HG03045 (cell line): ENCODE data around the gene BMP5.

Experiments used
- ATAC-seq: cut with Tn5 transposase; IDR thresholded peaks from one replicate; pipeline ENCODE4 v1.9.1; 2021; ENCODE audit warnings: mild to moderate bottlenecking, moderate library complexity; ENCODE audit not compliant: unreplicated experiment

BMP5 gene

DNA sequence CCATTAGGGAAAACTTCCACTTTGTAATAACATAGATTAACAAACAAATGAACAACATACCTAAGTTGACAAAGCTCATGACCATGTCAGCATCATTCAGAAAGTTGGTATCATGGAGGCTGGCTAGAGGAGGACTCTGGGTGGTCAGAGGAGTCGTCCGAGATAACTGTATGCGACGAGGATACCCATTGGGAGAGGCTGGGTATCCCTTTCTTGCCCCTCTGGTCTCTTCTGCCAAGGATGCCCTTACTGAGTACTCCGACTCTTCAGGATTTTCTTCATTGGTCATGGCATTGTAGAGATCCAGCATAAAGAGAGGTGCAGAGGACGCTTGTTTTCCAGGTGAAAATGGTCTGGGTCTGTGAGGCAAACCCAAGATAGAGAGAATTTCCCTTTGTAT is 1.1 kb downstream of the BMP5 start:
- ATAC-seq = no peak

- ATAC-seq = no peak
These were observed 2.5 kb downstream of the BMP5 start for GRCh38 chr6:55872866-55873265.

- ATAC-seq = no peak
These were observed 5.1 kb downstream of the BMP5 start for GRCh38 chr6:55870181-55870813.

DNA sequence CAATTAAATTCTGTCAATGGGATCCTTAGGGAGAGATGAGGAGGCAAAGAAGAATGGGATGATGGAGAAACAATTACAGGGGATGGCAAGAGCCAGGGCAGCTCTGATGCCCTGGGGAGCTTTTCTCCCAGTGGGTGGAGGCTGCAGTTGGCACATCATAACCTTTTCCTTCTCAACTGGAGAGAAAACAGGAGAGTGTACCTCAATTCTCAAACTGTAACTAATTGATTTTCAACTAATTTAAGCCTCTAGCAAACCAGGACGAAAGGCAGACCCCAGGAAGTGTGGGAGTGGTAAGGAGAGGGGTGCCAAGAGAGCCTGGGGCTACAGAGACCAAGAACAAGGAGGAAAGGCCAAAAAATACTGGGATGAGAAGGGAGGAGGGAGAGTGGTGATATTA is 5.7 kb downstream of the BMP5 start:
- ATAC-seq = no peak

DNA sequence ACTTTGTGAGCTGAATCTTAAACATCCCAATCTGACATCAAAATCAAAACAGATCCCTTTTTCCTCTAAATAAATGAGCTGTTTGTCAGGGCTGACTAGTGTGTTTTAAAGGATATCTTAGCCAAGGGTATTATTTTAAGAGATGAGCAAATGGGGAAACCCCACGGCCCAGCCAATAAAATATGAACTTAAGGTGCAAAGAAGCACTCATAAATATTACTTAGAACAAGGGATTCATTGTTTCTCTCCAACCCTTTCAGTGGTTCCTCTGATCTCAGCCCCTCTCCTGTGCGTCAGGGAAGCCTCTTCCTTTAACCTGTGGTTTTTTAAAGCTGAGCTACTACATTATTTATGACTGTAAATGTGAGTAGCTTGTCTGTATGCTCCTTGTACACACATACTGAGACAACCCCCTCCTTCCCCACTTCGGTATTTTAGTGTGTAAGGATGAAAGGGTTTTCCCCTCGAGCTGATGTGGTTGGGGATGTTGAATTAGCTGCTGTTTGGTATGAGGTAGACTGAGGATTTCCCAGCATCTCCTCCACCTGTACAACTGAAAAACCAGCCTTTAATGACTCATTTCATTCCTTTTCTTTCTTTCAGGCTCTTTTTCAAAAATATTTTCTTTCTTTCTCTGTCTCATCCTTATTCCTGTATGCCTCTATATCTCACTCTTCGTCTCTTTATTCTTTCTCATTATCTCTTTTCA is 6.5 kb downstream of the BMP5 start:
- ATAC-seq = peak; percentile 96

DNA sequence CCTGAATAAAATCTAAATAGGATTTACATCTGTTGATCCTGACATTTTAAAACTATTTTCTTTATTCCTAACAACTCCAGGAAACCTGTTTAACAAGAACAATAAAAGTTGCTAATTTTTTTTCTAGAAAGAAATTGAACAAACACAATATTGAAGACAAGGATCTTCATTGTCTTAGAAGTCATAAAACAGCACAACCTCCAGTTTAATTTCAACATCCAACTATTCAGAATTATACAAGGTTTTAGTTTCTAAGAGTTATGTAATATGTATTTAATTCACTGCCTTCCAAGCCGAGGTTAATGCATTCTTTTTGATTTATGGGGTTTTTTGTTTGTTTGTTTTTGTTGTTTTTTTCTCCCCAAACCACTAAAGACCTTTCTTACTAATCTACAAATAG is 7.2 kb downstream of the BMP5 start:
- ATAC-seq = no peak

GRCh38 chr6:55866128-55866527 is 9.3 kb downstream of the BMP5 start:
- ATAC-seq = no peak

GRCh38 chr6:55853008-55854001 is 22.1 kb downstream of the BMP5 start:
- no peak for ATAC-seq

GRCh38 chr6:55841341-55841740 is 34.0 kb downstream of the BMP5 start:
- ATAC-seq = no peak

- no peak for ATAC-seq
These were observed 36.3 kb downstream of the BMP5 start for GRCh38 chr6:55839080-55839479.

DNA sequence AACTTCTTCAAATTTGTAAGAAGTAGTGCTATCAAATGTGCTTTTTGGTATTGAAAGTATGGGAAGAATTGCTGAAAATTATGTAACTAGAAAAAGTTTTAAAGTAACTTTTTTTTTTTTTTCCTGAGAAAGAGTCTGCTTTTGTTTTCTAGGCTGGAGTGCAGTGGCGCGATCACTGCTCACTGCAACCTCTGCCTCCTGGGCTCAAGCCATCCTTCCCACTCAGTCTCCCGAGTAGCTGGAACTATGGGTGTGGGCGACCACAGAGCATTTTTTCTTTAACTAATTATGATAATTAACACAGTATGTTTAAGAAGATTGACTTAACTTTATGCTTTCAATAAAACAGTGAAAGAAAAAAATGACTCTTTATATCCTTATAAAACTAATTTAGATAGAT is 38.4 kb downstream of the BMP5 start:
- no peak for ATAC-seq

GRCh38 chr6:55836481-55836880 is 38.9 kb downstream of the BMP5 start:
- no peak for ATAC-seq

GRCh38 chr6:55835220-55835619 is 40.2 kb downstream of the BMP5 start:
- no peak for ATAC-seq

- no peak for ATAC-seq
These were observed 42.1 kb downstream of the BMP5 start for GRCh38 chr6:55833284-55833683.

DNA sequence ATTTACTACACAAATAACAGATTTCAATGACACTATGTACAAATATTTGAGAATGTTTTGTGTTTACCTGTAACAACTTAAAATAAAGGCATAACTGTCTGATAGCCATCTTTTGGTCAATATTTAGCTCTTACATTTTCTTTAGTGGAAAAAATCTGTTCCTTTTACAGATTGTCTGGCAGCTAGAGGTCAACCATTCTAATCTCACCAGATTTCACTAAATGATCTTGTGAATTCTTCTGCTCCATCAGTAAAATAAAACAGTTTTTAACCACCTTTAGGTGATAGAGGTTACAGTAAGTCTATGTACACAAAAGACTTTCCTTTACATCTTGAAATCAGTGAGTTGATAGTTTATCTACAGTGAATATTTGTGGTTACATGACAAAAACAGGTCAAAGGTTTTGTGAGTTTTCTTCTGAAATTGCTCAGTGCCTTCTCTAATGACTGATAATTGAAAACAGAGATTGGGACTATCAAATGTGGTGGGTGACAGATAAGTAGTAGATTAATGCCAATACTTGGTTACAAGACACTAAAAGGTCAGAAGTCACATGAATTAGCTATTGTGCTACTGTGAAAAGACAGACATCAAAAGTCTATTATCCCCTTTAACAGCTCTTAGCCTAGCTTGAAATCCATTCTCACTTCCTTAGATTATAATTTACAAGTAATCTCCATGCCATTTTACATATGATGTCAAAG is 47.4 kb downstream of the BMP5 start:
- no peak for ATAC-seq

- ATAC-seq = no peak
These were observed 48.4 kb downstream of the BMP5 start for GRCh38 chr6:55826941-55827340.

GRCh38 chr6:55825402-55826051 is 49.9 kb downstream of the BMP5 start:
- no peak for ATAC-seq

DNA sequence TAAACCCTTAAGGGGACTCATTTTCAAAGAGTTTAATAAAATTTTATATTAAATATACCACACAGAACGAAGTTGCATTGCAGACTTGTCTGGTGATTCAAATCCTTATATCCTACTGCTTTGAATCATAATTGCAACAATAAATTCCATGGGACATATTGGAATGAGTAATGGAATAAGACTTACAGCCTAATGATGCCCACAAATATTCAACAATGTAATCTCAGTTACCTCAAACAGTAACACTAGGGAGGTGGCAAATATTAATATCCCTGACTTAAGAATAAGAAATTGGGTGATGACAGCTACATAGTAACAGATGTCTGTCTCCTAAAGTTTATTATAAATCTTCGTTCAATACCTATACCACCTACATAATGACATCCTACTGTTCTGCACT is 52.6 kb downstream of the BMP5 start:
- no peak for ATAC-seq

DNA sequence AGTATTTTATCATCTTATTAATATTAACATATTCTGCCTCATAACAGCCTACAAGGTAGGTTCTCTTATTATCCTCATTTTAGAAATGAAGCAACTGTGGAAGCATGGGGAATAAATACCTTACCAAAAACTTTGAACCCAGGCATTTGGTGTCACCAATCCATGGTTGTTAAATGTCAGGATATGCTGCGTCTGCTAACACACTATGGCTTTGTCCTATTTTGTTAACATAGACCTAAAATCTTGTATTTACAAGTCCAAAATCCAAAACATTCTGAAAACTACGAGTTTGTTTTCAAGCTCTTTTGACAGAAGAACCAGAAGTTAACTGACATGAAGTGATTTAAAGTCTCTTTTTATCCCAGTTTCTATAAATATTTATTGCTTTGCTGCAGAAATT is 53.4 kb downstream of the BMP5 start:
- ATAC-seq = no peak

DNA sequence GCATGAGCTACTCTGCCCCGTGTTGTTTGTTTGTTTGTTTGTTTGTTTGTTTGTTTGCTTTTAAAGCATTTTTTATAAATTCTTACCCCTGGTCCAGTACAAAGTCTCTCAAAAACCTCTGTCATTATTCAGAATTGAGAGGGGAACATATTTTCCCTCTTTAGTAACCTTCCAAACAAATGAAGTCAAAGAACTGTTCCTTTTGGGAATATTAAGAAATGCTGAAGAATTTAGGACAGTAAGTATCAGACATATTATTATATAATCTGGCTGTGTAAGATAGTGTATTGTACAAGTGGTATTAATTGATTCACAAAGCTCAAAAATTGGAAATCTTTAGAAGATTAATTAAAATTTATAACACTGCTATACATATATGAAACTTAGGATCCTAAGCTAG is 54.7 kb downstream of the BMP5 start:
- no peak for ATAC-seq

DNA sequence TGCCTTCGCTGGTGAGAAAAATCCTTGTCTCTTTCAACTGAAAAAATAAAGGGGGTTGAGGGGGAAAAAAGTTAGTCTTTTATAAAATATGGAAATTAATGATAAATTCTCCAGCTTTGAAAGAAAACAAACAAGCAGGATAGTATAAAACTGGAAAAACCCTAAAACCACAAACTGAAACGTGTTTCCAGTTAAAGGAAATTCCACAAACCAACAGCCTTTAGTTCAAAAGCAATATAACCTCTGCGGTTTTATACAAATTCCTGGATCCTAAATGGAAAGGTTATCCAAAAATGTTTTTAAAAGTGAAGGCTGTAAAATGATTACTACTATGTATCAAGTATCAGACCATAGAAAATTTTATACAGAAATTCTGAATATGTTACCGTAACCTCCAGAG is 55.6 kb downstream of the BMP5 start:
- no peak for ATAC-seq
